RWPE2 (cell line): ENCODE results near the gene UFM1.

Source experiments
- ATAC-seq: fragments of 200-7000 bp; cut with Tn5 transposase; 3 replicates; pipeline ENCODE4 v1.9.1; 2021; ENCODE audit warnings: low read depth
- DNase-seq: peaks from one replicate; pipeline ENCODE4 v3.0.0-alpha.2; 2020; ENCODE audit warnings: low spot score
- H3K27ac ChIP-seq: fragments of 450-650 bp; 2 replicates; pipeline ENCODE4 v1.5.1; 2017; ENCODE audit warnings: mild to moderate bottlenecking; ENCODE audit not compliant: poor library complexity, severe bottlenecking
- H3K27me3 ChIP-seq: fragments of 250-450 bp; sonication (Bioruptor Pico); 2 replicates; pipeline ENCODE4 v1.5.1; 2021; ENCODE audit warnings: mild to moderate bottlenecking, moderate library complexity; ENCODE audit not compliant: insufficient read depth, poor library complexity, severe bottlenecking
- H3K36me3 ChIP-seq: fragments of 250-450 bp; sonication (Bioruptor Pico); 2 replicates; pipeline ENCODE4 v1.5.1; 2020; ENCODE audit warnings: low read depth, mild to moderate bottlenecking, moderate library complexity
- H3K4me1 ChIP-seq: fragments of 250-450 bp; sonication (Bioruptor Pico); 2 replicates; pipeline ENCODE4 v1.5.1; 2021; ENCODE audit warnings: mild to moderate bottlenecking, moderate library complexity; ENCODE audit not compliant: insufficient read depth, poor library complexity, severe bottlenecking
- H3K4me3 ChIP-seq: fragments of 250-450 bp; sonication (Bioruptor Pico); 2 replicates; pipeline ENCODE4 v1.5.1; 2021; ENCODE audit warnings: mild to moderate bottlenecking, moderate library complexity; ENCODE audit not compliant: severe bottlenecking
- H3K9me3 ChIP-seq: fragments of 250-450 bp; sonication (Bioruptor Pico); 2 replicates; pipeline ENCODE4 v1.5.1; 2021; ENCODE audit warnings: mild to moderate bottlenecking, moderate library complexity; ENCODE audit not compliant: severe bottlenecking
- CTCF ChIP-seq: fragments of 450-650 bp; IDR thresholded peaks from one replicate; pipeline ENCODE4 v1.5.1; 2017; ENCODE audit warnings: mild to moderate bottlenecking, moderate library complexity; ENCODE audit not compliant: poor library complexity, severe bottlenecking

The UFM1 gene

GRCh38 chr13:38412266-38412665 lies 62.6 kb downstream of the UFM1 start:
- Histone ChIP-seq H3K4me1 (peaks cover 50% of the 10 kb centered on the region), H3K9me3 (no peaks in the 10 kb centered on the region), H3K4me3 (no peak overlapping the region), H3K36me3 (no peaks in the 10 kb centered on the region), H3K27ac (no peak overlapping the region), H3K27me3 (no peaks in the 10 kb centered on the region)
- TF ChIP-seq CTCF, result no peak
- DNase-seq (no peak), ATAC-seq (no peak)
